Thyroid gland (tissue), 4 donors: ENCODE results near the gene SLC35F6.

Source experiments
- POLR2A ChIP-seq, 2 donors: fragments of 450-650 bp; IDR thresholded peaks; one replicate each; pipeline ENCODE4 v1.6.1; 2017; ENCODE audit warnings: antibody characterized with exemption in 2 of 2, mild to moderate bottlenecking in 2 of 2, moderate library complexity in 1 of 2
- TF ChIP-seq, protein P1 (sequence below), 6 experiments: fragments of 200-600 bp in 3 of 6; fragments of 450-650 bp in 3 of 6; sonication (generic) in 3 of 6; IDR thresholded peaks; one replicate each; pipeline ENCODE4 v1.5.1; 2016 to 2019; ENCODE audit warnings: antibody characterized with exemption in 6 of 6, mild to moderate bottlenecking in 2 of 6, inconsistent platforms in 1 of 6, moderate library complexity in 1 of 6

DNA sequence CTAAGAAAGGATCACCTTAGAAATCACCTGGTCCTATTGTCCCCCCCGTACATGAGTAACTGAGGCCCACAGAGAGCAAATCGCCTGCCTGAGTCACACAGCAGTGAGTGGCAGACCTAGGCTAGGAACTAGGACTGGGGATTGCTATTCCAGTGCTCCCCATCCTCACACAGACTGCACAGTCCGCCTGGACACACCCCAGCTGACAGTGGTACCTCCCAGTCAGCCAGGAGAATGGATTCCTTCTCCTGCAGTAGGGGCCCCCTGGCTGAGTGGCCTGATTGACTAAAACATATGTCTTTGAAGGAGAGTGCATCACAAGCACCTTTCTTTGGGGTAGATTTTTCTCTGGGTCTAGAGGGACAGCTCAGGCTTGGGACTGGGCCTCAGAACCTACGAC lies 32.4 kb upstream of the SLC35F6 start:
- TF ChIP-seq, protein P1, sequence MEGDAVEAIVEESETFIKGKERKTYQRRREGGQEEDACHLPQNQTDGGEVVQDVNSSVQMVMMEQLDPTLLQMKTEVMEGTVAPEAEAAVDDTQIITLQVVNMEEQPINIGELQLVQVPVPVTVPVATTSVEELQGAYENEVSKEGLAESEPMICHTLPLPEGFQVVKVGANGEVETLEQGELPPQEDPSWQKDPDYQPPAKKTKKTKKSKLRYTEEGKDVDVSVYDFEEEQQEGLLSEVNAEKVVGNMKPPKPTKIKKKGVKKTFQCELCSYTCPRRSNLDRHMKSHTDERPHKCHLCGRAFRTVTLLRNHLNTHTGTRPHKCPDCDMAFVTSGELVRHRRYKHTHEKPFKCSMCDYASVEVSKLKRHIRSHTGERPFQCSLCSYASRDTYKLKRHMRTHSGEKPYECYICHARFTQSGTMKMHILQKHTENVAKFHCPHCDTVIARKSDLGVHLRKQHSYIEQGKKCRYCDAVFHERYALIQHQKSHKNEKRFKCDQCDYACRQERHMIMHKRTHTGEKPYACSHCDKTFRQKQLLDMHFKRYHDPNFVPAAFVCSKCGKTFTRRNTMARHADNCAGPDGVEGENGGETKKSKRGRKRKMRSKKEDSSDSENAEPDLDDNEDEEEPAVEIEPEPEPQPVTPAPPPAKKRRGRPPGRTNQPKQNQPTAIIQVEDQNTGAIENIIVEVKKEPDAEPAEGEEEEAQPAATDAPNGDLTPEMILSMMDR (IDR thresholded peaks at IDR 0.05), result no peak
- TF ChIP-seq POLR2A (IDR thresholded peaks at IDR 0.05), result no peak
